Hematopoietic multipotent progenitor cell treated with erythropoietin and hydrocortisone succinate and interleukin-3 and kit ligand, for 15 days (in vitro differentiated cells): ENCODE data around the gene SGCD.

Experiments used
- DNase-seq: peaks from one replicate; pipeline ENCODE4 v3.0.0-alpha.2; 2015; ENCODE audit warnings: low spot score

The SGCD gene

DNA sequence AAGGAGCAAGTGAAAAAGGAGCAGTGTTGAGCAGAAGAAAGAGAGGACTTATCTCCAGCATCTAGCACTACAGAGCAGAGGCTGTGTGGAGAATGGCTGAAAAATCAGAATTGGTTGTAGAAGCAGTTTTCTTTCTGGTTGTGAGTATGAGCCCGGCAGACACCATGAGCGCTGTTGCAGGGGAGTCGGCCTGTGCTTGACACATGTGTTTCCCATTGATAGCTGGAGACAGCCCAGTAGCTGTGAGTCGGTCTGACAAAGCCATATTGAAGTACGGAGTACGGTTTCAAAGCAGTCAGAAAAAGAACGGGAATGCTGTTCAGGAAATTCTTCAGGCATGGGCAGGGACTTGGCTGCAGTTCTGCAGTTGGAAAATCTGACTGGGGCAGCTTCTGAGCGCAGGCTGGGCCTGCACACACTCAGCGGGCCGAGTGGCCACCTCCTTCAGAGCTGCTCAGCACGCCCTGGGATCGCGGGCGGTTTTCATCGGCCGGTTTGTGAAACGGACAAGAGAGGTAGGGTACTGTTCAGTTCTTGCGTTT, at the start of gene SGCD:
TSS of gene SGCD (plus strand) at position 447 of the 542 bp plus-strand sequence.
- DNase-seq = no peak

- DNase-seq = no peak
Measured at GRCh38 chr5:156277290-156277689, 49.7 kb upstream of the SGCD start.

DNA sequence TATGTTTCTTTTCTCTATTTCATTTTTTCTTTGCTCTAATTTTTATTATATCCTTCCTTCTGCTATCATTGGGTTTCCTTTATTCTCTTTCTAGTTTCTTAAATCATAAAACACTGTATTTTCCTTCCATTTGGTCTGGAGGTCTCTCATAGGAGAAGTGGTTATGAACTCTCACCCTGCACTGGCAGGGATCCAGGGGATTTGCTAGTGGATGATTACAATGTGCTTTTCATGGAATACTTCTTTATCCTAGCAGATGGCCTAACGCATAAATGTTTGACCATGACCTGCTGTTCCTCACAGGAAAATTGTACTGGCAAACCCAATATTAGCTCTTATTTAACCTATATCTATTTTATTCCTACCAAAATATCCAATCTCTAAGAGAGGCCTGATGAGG, 31.5 kb upstream of the SGCD start:
- DNase-seq = no peak

DNA sequence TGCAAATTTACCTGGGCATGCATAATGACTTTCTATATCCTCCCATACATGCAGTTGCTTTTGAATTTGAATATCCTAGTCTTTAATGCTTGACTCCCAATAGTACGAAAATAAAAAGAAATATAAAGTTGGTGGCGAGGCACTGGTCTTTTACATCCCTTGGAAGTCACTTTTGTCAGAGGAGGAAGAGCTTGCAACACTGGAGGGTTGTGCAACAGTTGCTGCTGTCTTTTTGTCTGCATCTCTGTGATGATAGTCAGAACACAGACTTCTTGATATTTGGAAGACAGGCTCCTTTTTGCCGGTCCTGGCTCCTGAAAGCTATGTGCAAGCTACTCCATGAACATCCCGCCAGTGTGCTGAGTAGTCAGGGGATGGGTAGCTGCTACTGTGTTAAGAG, 16.8 kb upstream of the SGCD start:
- no peak for DNase-seq

DNA sequence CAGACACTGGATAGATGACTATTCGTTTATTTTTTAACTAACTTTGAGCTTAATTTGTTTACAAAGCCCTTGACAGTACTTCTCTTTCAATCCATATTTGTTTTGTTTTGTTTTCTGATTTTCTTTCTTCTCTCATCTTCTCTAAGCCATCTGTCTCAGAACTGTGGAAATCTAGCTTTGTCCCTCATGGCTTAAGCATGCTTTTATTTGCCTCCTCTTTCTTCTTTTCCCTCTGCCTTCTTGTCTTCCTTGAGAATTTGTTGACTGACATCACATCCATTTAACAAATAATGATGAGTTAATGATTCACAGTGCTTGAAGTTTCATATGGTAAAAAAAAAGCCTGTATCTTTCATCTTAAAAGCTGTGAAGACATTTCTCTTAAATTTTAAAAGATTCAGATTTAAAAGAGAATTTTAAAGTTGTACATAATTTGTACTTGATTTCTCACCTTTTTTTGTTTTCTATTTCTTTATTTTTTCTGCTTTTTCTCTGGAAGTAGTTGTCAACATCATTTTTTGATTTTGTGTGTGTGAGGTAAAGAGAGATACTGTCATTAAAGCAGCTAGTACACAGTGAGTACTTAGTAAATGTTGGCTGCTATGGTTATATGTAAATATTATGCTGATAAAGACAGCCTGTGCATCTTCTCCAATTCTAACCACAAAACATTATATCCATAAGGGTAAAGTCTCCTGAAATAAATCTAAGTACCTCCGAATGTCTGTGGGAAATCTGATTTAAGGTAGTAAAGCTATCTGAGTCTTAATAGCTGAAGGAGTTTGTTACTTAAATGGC, 13.9 kb upstream of the SGCD start:
- DNase-seq = no peak

- no peak for DNase-seq
Measured at GRCh38 chr5:156314416-156314815, 12.5 kb upstream of the SGCD start.

DNA sequence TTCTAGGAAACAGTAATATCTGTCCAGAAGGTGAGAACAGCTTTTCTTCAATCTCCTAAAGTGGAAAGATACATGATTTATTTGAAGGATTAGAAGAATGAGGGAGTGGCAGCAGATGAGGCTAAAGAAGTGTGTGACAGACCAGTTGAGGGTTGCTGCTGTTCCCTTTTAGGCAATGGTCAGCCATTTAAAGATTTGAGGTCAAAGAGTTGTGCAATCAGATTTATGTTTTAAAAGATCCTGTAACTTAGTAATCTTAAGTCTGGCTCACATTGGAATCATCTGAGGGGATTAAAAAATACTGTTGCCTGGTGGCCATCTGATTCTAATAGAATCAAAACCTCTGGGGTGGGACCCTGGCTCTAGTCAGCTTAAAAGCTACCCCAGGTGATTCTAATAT, 4.3 kb upstream of the SGCD start:
- no peak for DNase-seq

DNA sequence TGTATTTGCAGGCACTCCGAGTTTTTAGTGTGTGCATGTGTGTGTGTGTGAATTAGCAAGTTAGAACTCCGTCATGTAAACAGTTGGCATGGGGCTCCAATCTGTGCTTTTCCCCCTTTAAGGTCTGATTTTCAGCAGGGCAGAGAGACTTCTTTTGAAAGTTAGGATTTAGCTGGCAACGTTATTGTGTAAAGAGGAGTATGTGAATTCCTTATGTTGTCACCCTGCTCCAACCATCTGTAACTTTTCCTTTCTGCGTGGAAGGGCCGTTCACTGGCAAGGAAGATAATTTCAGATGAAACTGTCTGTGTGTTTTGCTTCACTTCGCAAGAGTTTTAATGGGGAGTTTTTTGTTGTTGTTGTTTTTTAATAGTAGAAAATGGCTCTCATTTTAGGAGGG, 332 bp downstream of the SGCD start:
- DNase-seq = no peak

- DNase-seq = no peak
Measured at GRCh38 chr5:156328161-156328560, 1.2 kb downstream of the SGCD start.

DNA sequence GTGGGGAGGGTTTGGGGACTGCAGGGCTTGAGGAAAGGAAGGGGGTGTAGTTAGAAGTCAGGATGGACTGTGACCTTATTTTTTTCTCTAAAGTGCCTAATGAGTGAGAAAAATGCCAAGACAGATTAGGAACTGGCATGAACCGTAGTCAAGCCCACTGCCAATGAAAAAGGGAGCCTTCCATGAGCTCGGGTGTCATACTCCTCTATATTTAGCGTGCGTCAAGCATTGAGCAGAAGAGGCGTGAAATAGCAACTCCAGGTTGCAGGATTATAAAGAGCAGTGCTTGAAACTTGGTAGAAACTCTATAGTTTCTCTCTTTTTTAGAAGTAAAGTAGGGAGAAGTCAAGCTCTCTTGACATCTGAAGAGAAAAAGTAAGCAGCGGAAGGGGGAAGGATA, 1.8 kb downstream of the SGCD start:
- DNase-seq = no peak

GRCh38 chr5:156329171-156329611, 2.2 kb downstream of the SGCD start:
- DNase-seq = no peak

- no peak for DNase-seq
Measured at GRCh38 chr5:156330141-156330870, 3.3 kb downstream of the SGCD start.

DNA sequence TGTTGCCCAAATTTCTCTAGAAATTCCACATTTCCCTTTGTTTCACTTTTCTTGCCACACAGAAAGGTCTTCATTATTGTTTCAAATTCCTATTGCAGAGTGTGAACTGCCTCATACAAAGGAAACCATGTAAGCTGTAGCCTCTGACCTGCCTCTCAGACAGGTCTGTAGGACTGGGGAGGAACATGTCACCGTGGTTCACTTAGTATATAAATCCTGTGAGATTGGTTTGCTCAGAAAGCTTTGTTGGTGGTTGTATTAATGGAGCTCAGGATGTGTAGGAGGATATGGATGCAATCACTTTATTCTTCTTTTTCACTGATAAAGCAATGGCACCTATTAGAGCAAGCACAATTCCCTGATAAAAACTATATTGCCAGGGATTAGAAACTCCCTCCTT, 4.2 kb downstream of the SGCD start:
- no peak for DNase-seq

DNA sequence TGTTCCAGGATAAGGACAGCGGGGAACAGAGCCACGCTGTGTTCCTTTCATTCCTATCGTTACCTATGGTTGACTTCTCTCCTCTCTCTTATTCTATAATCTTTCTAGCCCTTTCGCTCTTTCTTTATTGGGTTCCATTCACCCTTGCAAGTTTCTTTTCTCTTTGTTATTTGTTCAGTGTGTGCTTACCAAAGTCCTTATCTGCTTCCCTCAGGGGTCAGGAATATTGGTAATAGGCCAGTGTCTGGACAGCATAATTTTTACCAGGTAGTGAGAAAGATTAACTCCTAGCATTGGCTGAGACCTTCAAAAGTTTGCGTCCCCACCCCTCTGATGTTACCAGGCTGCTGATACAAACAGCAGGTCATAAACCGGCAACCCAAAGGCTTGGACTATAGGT, 4.9 kb downstream of the SGCD start:
- no peak for DNase-seq

GRCh38 chr5:156332245-156332644, 5.3 kb downstream of the SGCD start:
- DNase-seq = no peak

GRCh38 chr5:156339139-156339841, 12.3 kb downstream of the SGCD start:
- DNase-seq = no peak

GRCh38 chr5:156340893-156341292, 13.9 kb downstream of the SGCD start:
- DNase-seq = no peak

DNA sequence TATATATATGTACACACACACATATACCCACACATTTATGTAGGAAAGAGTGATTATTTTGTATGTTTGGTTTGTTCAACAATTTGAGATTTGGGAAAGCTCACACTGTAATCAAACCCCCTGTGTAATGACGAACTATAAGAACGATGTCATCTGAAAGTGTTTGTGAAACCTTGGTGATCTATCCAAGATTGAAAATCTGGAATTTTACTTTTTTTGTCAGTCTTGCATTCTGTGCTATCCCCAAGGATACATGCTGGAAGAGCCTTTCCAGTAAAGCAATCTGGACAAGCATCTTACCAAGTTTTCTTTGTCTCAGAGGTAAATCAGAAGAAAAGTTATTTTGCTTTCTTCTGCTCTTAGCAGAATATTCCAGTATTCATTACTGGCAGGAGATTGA, 23.3 kb downstream of the SGCD start:
- no peak for DNase-seq

DNA sequence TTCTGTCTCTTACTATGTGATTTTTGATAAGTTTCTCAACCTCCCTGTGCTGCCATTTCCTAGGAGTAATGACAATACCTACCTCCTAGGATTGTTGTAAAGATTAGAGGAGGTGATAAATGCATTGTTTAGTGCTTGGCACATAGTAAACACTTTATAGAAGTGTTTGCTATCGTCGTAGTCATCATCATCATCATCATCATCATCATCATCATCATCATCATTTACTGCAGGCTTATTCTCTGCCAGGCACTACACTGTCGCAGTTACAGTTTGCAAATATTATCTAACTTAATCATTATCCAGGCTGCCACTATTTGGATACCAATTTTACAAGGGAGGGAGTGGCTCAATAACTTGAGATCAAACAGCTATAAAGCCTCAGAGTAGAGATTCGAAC, 24.5 kb downstream of the SGCD start:
- no peak for DNase-seq

DNA sequence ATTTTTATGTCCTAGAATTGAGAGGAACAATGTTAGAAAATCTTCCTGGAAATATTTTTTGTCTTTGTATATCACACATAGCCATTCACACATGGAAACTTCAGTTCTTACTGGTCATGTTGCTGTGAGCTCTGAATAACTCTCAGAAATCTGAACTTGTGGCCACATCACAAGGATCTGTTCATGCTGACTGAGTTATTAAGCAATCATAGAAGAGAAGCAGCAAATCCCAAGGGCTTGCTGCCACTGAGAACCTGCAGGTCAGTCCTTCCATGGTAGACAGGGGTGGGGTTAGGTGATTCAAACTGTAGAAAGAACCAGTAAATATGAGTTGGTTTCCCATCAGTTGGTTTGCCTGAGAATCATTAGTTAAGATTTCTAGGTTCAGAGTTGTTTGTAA, 27.6 kb downstream of the SGCD start:
- no peak for DNase-seq

- no peak for DNase-seq
Measured at GRCh38 chr5:156356238-156356637, 29.3 kb downstream of the SGCD start.

- no peak for DNase-seq
Measured at GRCh38 chr5:156359476-156359875, 32.5 kb downstream of the SGCD start.
